Measurements from ENCODE around the gene P2RX3. TPM values are rescaled to one million over a fixed set of nuclear protein-coding genes. Genes with fewer than 3 reads are reported as not detected.
A peak's percentile ranks its signal among the peaks of the same experiment; 100 is the strongest.

P2RX3 gene
- total and polyA plus RNA-seq, 10 of the 15 experiments (the other 5 are each of a cell fraction or from before 2014, with no cell fraction given): 0.05 to 0.12 TPM; not detected in 8

DNA sequence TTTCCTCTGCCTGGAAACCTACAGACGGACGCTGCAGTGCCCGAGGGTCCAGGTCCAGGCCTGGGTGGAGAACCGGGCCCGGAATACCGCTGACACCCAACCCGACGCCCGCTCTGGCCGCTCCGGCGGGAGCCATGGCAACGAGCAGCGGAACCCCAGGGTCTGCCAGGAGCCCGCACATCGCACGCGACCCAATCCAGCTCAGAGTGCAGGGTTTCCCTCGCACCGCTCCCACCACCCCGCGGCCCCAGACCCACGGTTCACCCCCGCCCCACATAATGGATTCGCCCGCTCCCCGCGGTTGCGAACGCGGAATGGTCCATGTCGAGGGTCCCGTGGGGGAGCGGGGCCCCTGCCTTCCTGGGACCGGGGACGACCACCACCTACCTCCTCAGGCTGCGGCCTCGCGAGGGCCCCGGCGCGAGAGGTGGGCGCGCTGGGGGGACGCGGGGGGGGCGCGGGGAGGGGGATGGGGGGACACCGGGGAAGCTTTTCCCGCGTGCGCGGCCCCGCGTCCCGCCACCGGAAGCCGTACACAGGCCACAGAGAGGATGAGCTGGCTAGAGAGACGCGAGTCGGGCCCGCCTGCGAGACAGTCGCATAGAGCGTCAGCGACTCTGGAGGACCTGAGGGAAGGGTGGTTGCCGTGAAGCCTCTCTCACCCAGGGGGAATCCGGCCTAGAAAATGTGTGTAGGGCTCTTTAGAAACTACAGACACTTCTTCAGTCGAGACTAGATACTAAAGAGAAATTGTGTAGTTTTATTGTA lies 2.6 kb upstream of the P2RX3 start, which contains the start of gene SSRP1:
TSS of gene SSRP1 (minus strand) at position 550 of the 768 bp plus-strand sequence. CDS start 771 bp downstream, outside the sequence.
- H3K9ac ChIP-seq (ENCODE audit: control insufficient read depth, insufficient read depth, low read length): peak within 1 kb of the TSS; percentile 90
- intact Hi-C loops (cut with micrococcal nuclease; ENCODE audit: unreplicated experiment) (no loop called here), in situ Hi-C loops (cut with MboI) (loop anchor here (25.0 kb wide), 2 partner anchors 1177 to 1252 kb away; partner anchors contain the start of genes LPXN, OR5B21 and ZFP91)
- no TSS peak for BruUV-seq (replicated peaks)
- peaks cover 10% of the 10 kb centered on the region for H3K4me1 ChIP-seq (ENCODE audit: control insufficient read depth, insufficient read depth, low read length)
- no peaks in the 10 kb centered on the region for H3K9me3 ChIP-seq (replicated peaks; ENCODE audit: control insufficient read depth, insufficient read depth, low read length)
- peak; percentile 47 for DNase-seq (ENCODE audit: low read depth, low spot score)
- no peaks in the 10 kb centered on the region; a peak in 1 of 4 replicates for H3K27me3 ChIP-seq (replicated peaks in 1 of 2; ENCODE audit: control insufficient read depth in 2 of 2, insufficient read depth in 2 of 2, low read length in 1 of 2)
- FAIRE-seq: peak; percentile 99
- ChIA-PET POLR2A (interaction anchor here (1.3 to 4.5 kb wide), 2 partner anchors 10 to 13 kb away, joined by 4 to 35 read pairs; partner anchors contain the start of gene TNKS1BP1), RAD21 (ENCODE audit: unreplicated experiment) (interaction anchor here (1.1 to 2.9 kb wide), 4 partner anchors 10 to 15 kb away, joined by 3 to 14 read pairs (median 6); partner anchors contain the start of gene TNKS1BP1), SMC1A (ENCODE audit: uncharacterized antibody, unreplicated experiment) (interaction anchor here (4.2 kb wide), 1 partner anchor 10 kb away, joined by 20 read pairs; the partner anchor contains the start of gene TNKS1BP1), CTCF (interaction anchor here (0.6 to 3.2 kb wide), 6 partner anchors 10 to 1478 kb away, joined by 3 to 13 read pairs (median 4); partner anchors contain the start of gene TNKS1BP1)
- peak within 1 kb of the TSS; percentile 97 for H2AFZ ChIP-seq (ENCODE audit: control insufficient read depth, low read depth, low read length)
- peak; percentile 98 for ATAC-seq
- H4K20me1 ChIP-seq (ENCODE audit: control insufficient read depth, insufficient read depth): no peaks in the 10 kb centered on the region
- peak within 1 kb of the TSS; percentile 81 for H3K27ac ChIP-seq (ENCODE audit: control insufficient read depth, insufficient read depth)
- H3K36me3 ChIP-seq (ENCODE audit: control insufficient read depth in 2 of 2, insufficient read depth in 2 of 2, low read length in 1 of 2): peaks cover 12 to 18% of the 10 kb centered on the region in 2 experiments
- H3K4me3 ChIP-seq: peak within 1 kb of the TSS; percentile 87
- H3K4me2 ChIP-seq (ENCODE audit: control insufficient read depth, insufficient read depth): peak within 1 kb of the TSS; percentile 97
- 1% methylated on average over 50 of the region's 69 CpGs for whole genome bisulfite sequencing (ENCODE audit: insufficient coverage, insufficient replicate concordance, low lambda C conversion rate, missing lambda C conversion rate)
- H3K79me2 ChIP-seq (ENCODE audit: control insufficient read depth, insufficient read depth, low read length): peaks cover 29% of the 10 kb centered on the region
- TF ChIP-seq, protein P1, sequence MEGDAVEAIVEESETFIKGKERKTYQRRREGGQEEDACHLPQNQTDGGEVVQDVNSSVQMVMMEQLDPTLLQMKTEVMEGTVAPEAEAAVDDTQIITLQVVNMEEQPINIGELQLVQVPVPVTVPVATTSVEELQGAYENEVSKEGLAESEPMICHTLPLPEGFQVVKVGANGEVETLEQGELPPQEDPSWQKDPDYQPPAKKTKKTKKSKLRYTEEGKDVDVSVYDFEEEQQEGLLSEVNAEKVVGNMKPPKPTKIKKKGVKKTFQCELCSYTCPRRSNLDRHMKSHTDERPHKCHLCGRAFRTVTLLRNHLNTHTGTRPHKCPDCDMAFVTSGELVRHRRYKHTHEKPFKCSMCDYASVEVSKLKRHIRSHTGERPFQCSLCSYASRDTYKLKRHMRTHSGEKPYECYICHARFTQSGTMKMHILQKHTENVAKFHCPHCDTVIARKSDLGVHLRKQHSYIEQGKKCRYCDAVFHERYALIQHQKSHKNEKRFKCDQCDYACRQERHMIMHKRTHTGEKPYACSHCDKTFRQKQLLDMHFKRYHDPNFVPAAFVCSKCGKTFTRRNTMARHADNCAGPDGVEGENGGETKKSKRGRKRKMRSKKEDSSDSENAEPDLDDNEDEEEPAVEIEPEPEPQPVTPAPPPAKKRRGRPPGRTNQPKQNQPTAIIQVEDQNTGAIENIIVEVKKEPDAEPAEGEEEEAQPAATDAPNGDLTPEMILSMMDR (IDR thresholded peaks at IDR 0.05 in 2 of 3, conservative IDR thresholded peaks at IDR 0.05 in 1 of 3; ENCODE audit: control insufficient read depth in 2 of 3, extremely low read depth in 1 of 3, insufficient read depth in 1 of 3, low read depth in 3 of 3, low read length in 3 of 3): peak in 2 of 3 experiments; percentile 3 to 30; a peak in 1 of 6 replicates
- TF ChIP-seq CREM (IDR thresholded peaks at IDR 0.05; ENCODE audit: low read depth) (peak; percentile 75), RBBP5 (conservative IDR thresholded peaks at IDR 0.05) (no peak), YY1 (IDR thresholded peaks at IDR 0.05; ENCODE audit: low read depth, low read length) (peak; percentile 76), BACH1 (IDR thresholded peaks at IDR 0.05; ENCODE audit: borderline replicate concordance) (0 out of 2 replicates have a peak, but pooled peaks have one; percentile 35), BRCA1 (IDR thresholded peaks at IDR 0.05; ENCODE audit: low read depth, low read length) (no peak; the same call in 1 of the 2 replicates), MYB (IDR thresholded peaks at IDR 0.05; ENCODE audit: borderline replicate concordance, low read depth, low read length) (no peak), BHLHE40 (IDR thresholded peaks at IDR 0.05; ENCODE audit: borderline replicate concordance in 1 of 2, low read depth in 2 of 2, low read length in 1 of 2) (peak; percentile 82 to 86), SIN3A (IDR thresholded peaks at IDR 0.05; ENCODE audit: low read depth, low read length) (peak; percentile 39; the same call in 1 of the 2 replicates), ZNF622 (IDR thresholded peaks at IDR 0.05) (no peak), PAX8 (IDR thresholded peaks at IDR 0.05) (no peak), NFYA (IDR thresholded peaks at IDR 0.05; ENCODE audit: borderline replicate concordance, low read depth, low read length) (no peak), HDGF (IDR thresholded peaks at IDR 0.05) (no peak), NR2C1 (IDR thresholded peaks at IDR 0.05) (peak; percentile 65), TARDBP (IDR thresholded peaks at IDR 0.05; ENCODE audit: borderline replicate concordance) (peak; percentile 60; the same call in 1 of the 2 replicates), RAD51 (IDR thresholded peaks at IDR 0.05) (no peak)
- TF ChIP-seq, protein P2, sequence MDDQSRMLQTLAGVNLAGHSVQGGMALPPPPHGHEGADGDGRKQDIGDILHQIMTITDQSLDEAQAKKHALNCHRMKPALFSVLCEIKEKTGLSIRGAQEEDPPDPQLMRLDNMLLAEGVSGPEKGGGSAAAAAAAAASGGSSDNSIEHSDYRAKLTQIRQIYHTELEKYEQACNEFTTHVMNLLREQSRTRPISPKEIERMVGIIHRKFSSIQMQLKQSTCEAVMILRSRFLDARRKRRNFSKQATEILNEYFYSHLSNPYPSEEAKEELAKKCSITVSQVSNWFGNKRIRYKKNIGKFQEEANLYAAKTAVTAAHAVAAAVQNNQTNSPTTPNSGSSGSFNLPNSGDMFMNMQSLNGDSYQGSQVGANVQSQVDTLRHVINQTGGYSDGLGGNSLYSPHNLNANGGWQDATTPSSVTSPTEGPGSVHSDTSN (IDR thresholded peaks at IDR 0.05; ENCODE audit: insufficient replicate concordance, low read depth, low read length): no peak
- TF ChIP-seq, protein P3, sequence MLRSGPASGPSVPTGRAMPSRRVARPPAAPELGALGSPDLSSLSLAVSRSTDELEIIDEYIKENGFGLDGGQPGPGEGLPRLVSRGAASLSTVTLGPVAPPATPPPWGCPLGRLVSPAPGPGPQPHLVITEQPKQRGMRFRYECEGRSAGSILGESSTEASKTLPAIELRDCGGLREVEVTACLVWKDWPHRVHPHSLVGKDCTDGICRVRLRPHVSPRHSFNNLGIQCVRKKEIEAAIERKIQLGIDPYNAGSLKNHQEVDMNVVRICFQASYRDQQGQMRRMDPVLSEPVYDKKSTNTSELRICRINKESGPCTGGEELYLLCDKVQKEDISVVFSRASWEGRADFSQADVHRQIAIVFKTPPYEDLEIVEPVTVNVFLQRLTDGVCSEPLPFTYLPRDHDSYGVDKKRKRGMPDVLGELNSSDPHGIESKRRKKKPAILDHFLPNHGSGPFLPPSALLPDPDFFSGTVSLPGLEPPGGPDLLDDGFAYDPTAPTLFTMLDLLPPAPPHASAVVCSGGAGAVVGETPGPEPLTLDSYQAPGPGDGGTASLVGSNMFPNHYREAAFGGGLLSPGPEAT (IDR thresholded peaks at IDR 0.05; ENCODE audit: low read depth): peak; percentile 57; the same call in 1 of the 2 replicates
